OCI-LY1 (cell line): ENCODE measurements around the gene TACO1.
A peak's percentile ranks its signal among the peaks of the same experiment; 100 is the strongest.

ENCODE experiments used
- H2AFZ ChIP-seq: fragments of 200-600 bp; sonication (generic), shearing (Covaris generic); 2 replicates; pipeline ENCODE4 v1.6.0; 2014; ENCODE audit warnings: antibody characterized with exemption, mild to moderate bottlenecking, low read length
- H3F3A ChIP-seq: fragments of 200-600 bp; sonication (generic), shearing (Covaris generic); 2 replicates; pipeline ENCODE4 v1.6.0; 2014; ENCODE audit warnings: mild to moderate bottlenecking, antibody characterized with exemption, low read length, moderate library complexity; ENCODE audit not compliant: insufficient read depth
- H3K27ac ChIP-seq: fragments of 200-600 bp; sonication (generic); 2 replicates; pipeline ENCODE4 v1.5.1; 2014; ENCODE audit warnings: low read length, mixed run types, mild to moderate bottlenecking, low read depth; ENCODE audit not compliant: poor library complexity, severe bottlenecking
- H3K27me3 ChIP-seq: fragments of 200-600 bp; sonication (generic); 2 replicates; pipeline ENCODE4 v1.6.0; 2014; ENCODE audit warnings: antibody characterized with exemption, mild to moderate bottlenecking, low read length, moderate library complexity; ENCODE audit not compliant: insufficient read depth
- H3K36me3 ChIP-seq: fragments of 200-600 bp; sonication (generic); 2 replicates; pipeline ENCODE4 v1.6.1; 2014; ENCODE audit warnings: mild to moderate bottlenecking, antibody characterized with exemption, low read length, moderate library complexity, mixed read lengths; ENCODE audit not compliant: insufficient read depth
- H3K4me1 ChIP-seq: fragments of 200-600 bp; sonication (generic); 2 replicates; pipeline ENCODE4 v1.5.1; 2014; ENCODE audit warnings: mild to moderate bottlenecking, low read length, moderate library complexity; ENCODE audit not compliant: insufficient read depth, severe bottlenecking
- H3K4me2 ChIP-seq: fragments of 200-600 bp; sonication (generic), shearing (Covaris generic); 2 replicates; pipeline ENCODE4 v1.6.1; 2014; ENCODE audit warnings: low read length
- H3K4me3 ChIP-seq: fragments of 200-600 bp; sonication (generic); 2 replicates; pipeline ENCODE4 v1.5.1; 2014; ENCODE audit warnings: low read length, low read depth, mild to moderate bottlenecking, mixed read lengths; ENCODE audit not compliant: poor library complexity, severe bottlenecking
- H3K79me2 ChIP-seq: fragments of 200-600 bp; shearing (Covaris generic); 2 replicates; pipeline ENCODE4 v1.6.1; 2016; ENCODE audit warnings: mixed run types, low read length, mixed read lengths; ENCODE audit not compliant: insufficient read depth
- H3K9ac ChIP-seq: fragments of 200-600 bp; sonication (generic), shearing (Covaris generic); 2 replicates; pipeline ENCODE4 v1.6.1; 2014; ENCODE audit warnings: mild to moderate bottlenecking, low read length, mixed read lengths
- H3K9me2 ChIP-seq: fragments of 200-600 bp; sonication (generic), shearing (Covaris generic); 2 replicates; pipeline ENCODE4 v1.6.1; 2014; ENCODE audit warnings: low read depth, mild to moderate bottlenecking, low read length, mixed read lengths
- H3K9me3 ChIP-seq: fragments of 200-600 bp; shearing (Covaris generic); 2 replicates; pipeline ENCODE4 v1.6.1; 2014; ENCODE audit warnings: low read length, mixed read lengths
- H4K20me1 ChIP-seq: fragments of 200-600 bp; sonication (generic), shearing (Covaris generic); 2 replicates; pipeline ENCODE4 v1.6.0; 2016; ENCODE audit warnings: mild to moderate bottlenecking, low read length; ENCODE audit not compliant: insufficient read depth
- CTCF ChIP-seq: fragments of 200-600 bp; sonication (generic), shearing (Covaris generic); IDR thresholded peaks from 2 replicates; pipeline ENCODE4 v1.5.1; 2017; ENCODE audit warnings: mild to moderate bottlenecking, antibody characterized with exemption, low read length, moderate library complexity, mixed read lengths
- EZH2 ChIP-seq: fragments of 200-600 bp; sonication (generic), shearing (Covaris generic); IDR thresholded peaks from 2 replicates; pipeline ENCODE4 v1.8.0; 2017; ENCODE audit warnings: borderline replicate concordance, mixed run types, mild to moderate bottlenecking, antibody characterized with exemption, low read length, moderate library complexity, mixed read lengths

Gene TACO1

DNA sequence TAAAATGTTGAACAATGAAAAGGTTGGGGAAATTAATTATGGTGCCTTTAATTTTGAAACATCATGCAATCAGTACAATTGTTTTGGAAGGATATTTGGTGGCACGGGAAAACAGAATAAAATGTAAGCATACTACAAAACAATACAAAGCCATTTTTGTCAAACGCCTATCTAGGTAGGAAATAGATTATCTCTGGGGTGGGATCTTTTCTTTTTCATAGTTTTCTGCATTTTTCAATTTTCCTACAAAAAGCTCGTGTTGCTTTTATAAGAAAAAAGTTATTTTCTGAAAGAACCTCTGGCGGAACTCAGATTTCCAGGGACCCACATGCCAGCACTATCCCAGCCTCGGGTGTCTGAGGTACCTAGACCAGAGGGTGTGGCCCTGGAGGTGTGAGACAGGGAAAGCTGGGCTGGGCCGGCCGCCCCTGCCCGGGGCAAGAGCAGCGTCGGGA, 20.6 kb downstream of the TACO1 start:
- H3K27ac ChIP-seq: no peak overlapping the region
- H3K9me3 ChIP-seq: no peaks in the 10 kb centered on the region
- H3F3A ChIP-seq: no peaks in the 10 kb centered on the region
- TF ChIP-seq EZH2: no peak
- TF ChIP-seq CTCF: no peak
- no peaks in the 10 kb centered on the region for H3K27me3 ChIP-seq
- H3K4me1 ChIP-seq: peaks cover 20% of the 10 kb centered on the region
- H3K79me2 ChIP-seq: no peaks in the 10 kb centered on the region
- H3K4me2 ChIP-seq: peak overlapping the region; percentile 72
- H2AFZ ChIP-seq: no peak overlapping the region
- peak overlapping the region; percentile 63 for H3K9ac ChIP-seq
- H3K4me3 ChIP-seq: peak overlapping the region; percentile 66
- H3K9me2 ChIP-seq: no peaks in the 10 kb centered on the region
- H3K36me3 ChIP-seq: no peaks in the 10 kb centered on the region
- no peaks in the 10 kb centered on the region for H4K20me1 ChIP-seq

- H4K20me1 ChIP-seq: no peaks in the 10 kb centered on the region
- TF ChIP-seq CTCF (peak; percentile 33; the same call in 1 of the 2 replicates), EZH2 (no peak)
- peak within 1 kb of the TSS; percentile 94 for H3K4me2 ChIP-seq
- peak within 1 kb of the TSS; percentile 63 for H3K9ac ChIP-seq
- H3F3A ChIP-seq: no peaks in the 10 kb centered on the region
- no peaks in the 10 kb centered on the region for H3K27me3 ChIP-seq
- H3K4me1 ChIP-seq: peaks cover 20% of the 10 kb centered on the region
- H3K79me2 ChIP-seq: no peaks in the 10 kb centered on the region
- no peak within 1 kb of the TSS for H2AFZ ChIP-seq
- no peaks in the 10 kb centered on the region for H3K9me3 ChIP-seq
- H3K9me2 ChIP-seq: no peaks in the 10 kb centered on the region
- no peaks in the 10 kb centered on the region for H3K36me3 ChIP-seq
- H3K4me3 ChIP-seq: peak within 1 kb of the TSS; percentile 66
- no peak within 1 kb of the TSS for H3K27ac ChIP-seq
Measured at GRCh38 chr17:63621684-63622573, 21.2 kb downstream of the TACO1 start, which contains the start of gene MAP3K3. MAP3K3 (plus strand) TSS chr17:63622417; CDS start chr17:63622760, 343 bp downstream.

GRCh38 chr17:63622574-63623390, 22.1 kb downstream of the TACO1 start:
- Histone ChIP-seq H3K4me3 (peak overlapping the region; percentile 66), H3K79me2 (no peaks in the 10 kb centered on the region), H2AFZ (no peak overlapping the region), H3K36me3 (no peaks in the 10 kb centered on the region), H3K9me2 (no peaks in the 10 kb centered on the region), H3K4me1 (peaks cover 20% of the 10 kb centered on the region), H3F3A (no peaks in the 10 kb centered on the region), H3K27me3 (no peaks in the 10 kb centered on the region), H3K4me2 (peak overlapping the region; percentile 94), H3K9me3 (no peaks in the 10 kb centered on the region), H4K20me1 (no peaks in the 10 kb centered on the region), H3K27ac (no peak overlapping the region), H3K9ac (peak overlapping the region; percentile 56)
- TF ChIP-seq EZH2: no peak
